ENCODE measurements around the gene ZSCAN5B. TPM values are rescaled to one million over a fixed set of nuclear protein-coding genes. Genes with fewer than 3 reads are reported as not detected.

Gene ZSCAN5B
- total and polyA plus RNA-seq, 2 of the 13 experiments (the other 11 are each of a cell fraction or from before 2014, with no cell fraction given) = not detected

DNA sequence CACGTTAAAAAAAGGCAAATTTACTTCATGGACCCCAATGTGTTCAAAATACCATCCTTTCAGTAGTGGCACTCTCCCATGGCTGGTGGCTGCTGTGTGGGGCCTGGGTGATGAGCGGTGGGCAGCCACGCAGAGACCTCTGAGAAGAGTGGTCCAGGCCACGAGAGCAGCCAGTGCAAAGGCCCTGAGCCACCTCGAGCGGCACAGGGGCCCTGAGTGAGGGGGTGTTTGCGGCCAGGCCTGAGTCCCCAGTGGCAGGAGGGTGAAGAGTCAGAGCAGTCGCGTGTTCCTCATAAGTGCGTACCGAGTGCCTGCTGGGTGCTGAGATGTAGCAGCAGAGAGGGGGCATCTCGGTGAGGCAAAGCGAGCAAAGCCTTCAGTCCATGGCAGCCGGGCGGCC lies 49.5 kb downstream of the ZSCAN5B start:
- ChIA-PET CTCF (ENCODE audit: low intra/inter-chr PET ratio, low total read pairs) (no interaction called here), POLR2A (no interaction called here)
- TF ChIP-seq, protein P1, sequence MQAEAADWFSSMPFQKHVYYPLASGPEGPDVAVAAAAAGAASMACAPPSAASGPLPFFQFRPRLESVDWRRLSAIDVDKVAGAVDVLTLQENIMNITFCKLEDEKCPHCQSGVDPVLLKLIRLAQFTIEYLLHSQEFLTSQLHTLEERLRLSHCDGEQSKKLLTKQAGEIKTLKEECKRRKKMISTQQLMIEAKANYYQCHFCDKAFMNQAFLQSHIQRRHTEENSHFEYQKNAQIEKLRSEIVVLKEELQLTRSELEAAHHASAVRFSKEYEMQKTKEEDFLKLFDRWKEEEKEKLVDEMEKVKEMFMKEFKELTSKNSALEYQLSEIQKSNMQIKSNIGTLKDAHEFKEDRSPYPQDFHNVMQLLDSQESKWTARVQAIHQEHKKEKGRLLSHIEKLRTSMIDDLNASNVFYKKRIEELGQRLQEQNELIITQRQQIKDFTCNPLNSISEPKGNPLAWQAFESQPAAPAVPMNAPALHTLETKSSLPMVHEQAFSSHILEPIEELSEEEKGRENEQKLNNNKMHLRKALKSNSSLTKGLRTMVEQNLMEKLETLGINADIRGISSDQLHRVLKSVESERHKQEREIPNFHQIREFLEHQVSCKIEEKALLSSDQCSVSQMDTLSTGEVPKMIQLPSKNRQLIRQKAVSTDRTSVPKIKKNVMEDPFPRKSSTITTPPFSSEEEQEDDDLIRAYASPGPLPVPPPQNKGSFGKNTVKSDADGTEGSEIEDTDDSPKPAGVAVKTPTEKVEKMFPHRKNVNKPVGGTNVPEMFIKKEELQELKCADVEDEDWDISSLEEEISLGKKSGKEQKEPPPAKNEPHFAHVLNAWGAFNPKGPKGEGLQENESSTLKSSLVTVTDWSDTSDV (CRISPR knock-in tag; IDR thresholded peaks at IDR 0.05) = no peak
- peak; percentile 39 for TF ChIP-seq AGO2 (optimal IDR thresholded peaks at IDR 0.05; ENCODE audit: low read depth, low read length)
- TF ChIP-seq SMAD9 (CRISPR knock-in tag; IDR thresholded peaks at IDR 0.05) = no peak
- no peak for TF ChIP-seq MAZ (IDR thresholded peaks at IDR 0.05; ENCODE audit: borderline replicate concordance, low read depth, low read length)
- TF ChIP-seq MAZ (CRISPR knock-in tag; IDR thresholded peaks at IDR 0.05; ENCODE audit: low read depth) = no peak
- TF ChIP-seq RBFOX2 (IDR thresholded peaks at IDR 0.05; ENCODE audit: low read depth, low read length) = peak; percentile 58
- Histone ChIP-seq H3K79me2 (ENCODE audit: insufficient read depth, low read length) (peaks cover 53% of the 10 kb centered on the region), H3K27ac (ENCODE audit: extremely low read length, insufficient read depth, low read length) (no peak overlapping the region), H3K4me1 (ENCODE audit: insufficient read depth, low read length) (peaks cover 40% of the 10 kb centered on the region), H2AFZ (ENCODE audit: low read length) (no peak overlapping the region), H3K4me3 (replicated peaks in 1 of 3; ENCODE audit: insufficient read depth in 1 of 3, low read depth in 2 of 3, low read length in 3 of 3) (no peak overlapping the region), H3K9me3 (ENCODE audit: low read length) (no peaks in the 10 kb centered on the region), H3K4me2 (ENCODE audit: low read depth, low read length) (no peak overlapping the region), H3K36me3 (replicated peaks in 1 of 2; ENCODE audit: control insufficient read depth in 1 of 2, insufficient read depth in 2 of 2, low read length in 2 of 2) (peaks cover 8 to 41% of the 10 kb centered on the region in 2 experiments; a peak in 4 of 5 replicates), H3K27me3 (ENCODE audit: control insufficient read depth in 1 of 2, insufficient read depth in 2 of 2, low read length in 2 of 2) (no peaks in the 10 kb centered on the region), H3K9ac (ENCODE audit: insufficient read depth, low read depth, low read length) (no peak overlapping the region), H4K20me1 (ENCODE audit: insufficient read depth, low read length) (peaks cover 23% of the 10 kb centered on the region; the same call in 1 of the 2 replicates)
- no peak for DNase-seq (ENCODE audit: low spot score)
- no TSS peak for BruUV-seq (replicated peaks)
- in situ Hi-C loops (cut with HindIII; ENCODE audit: extremely low pct_ligation_motif_present, low pct_unique_long_range_greater_than_20kb) (no loop called here), intact Hi-C loops (cut with micrococcal nuclease; ENCODE audit: unreplicated experiment) (no loop called here)
- 100% methylated on average over 10 of the region's 15 CpGs for WGBS (ENCODE audit: low lambda C conversion rate)
- no peak for ATAC-seq
- FAIRE-seq = no peak

DNA sequence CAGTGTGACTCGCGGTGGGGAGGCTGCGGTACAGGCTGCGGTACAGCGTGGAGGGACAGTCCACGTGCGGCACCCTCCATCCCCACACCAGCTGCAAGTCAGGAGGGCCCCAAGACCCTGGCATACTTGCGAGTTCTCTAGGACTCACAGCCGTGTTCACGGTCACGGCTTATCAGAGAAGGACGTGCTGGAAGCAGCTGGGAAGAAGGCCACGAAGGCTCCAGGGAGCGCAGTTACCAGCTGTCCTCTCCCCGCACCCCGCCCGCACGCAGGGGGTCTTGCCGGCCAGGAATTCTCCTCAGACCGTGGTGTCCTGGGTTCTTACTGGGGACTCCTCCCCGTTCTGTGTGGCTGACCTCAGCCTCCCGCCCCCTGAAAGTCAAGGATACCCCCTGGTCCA lies 50.3 kb downstream of the ZSCAN5B start:
- in situ Hi-C loops (cut with HindIII; ENCODE audit: extremely low pct_ligation_motif_present, low pct_unique_long_range_greater_than_20kb) = no loop called here
- peaks cover 40% of the 10 kb centered on the region for H3K4me1 ChIP-seq (ENCODE audit: insufficient read depth, low read length)
- 85% methylated on average over 4 of the region's 22 CpGs for WGBS (ENCODE audit: low lambda C conversion rate)

More for the DNA sequence above, 50.3 kb downstream of the ZSCAN5B start:
- BruUV-seq (replicated peaks) = no TSS peak
- peak; percentile 26 for TF ChIP-seq AGO2 (optimal IDR thresholded peaks at IDR 0.05; ENCODE audit: low read depth, low read length)
- TF ChIP-seq RNF2 (conservative IDR thresholded peaks at IDR 0.05; ENCODE audit: low read depth) = no peak
- peak; percentile 42 for TF ChIP-seq RBFOX2 (IDR thresholded peaks at IDR 0.05; ENCODE audit: low read depth, low read length)
- peaks cover 16% of the 10 kb centered on the region; the same call in 1 of the 2 replicates for H4K20me1 ChIP-seq (ENCODE audit: insufficient read depth, low read length)
- no peak overlapping the region for H3K4me2 ChIP-seq (ENCODE audit: low read depth, low read length)
- no peak for FAIRE-seq
- H2AFZ ChIP-seq (ENCODE audit: low read length) = no peak overlapping the region
- peaks cover 8 to 34% of the 10 kb centered on the region in 2 experiments; a peak in 4 of 5 replicates for H3K36me3 ChIP-seq (replicated peaks in 1 of 2; ENCODE audit: control insufficient read depth in 1 of 2, insufficient read depth in 2 of 2, low read length in 2 of 2)
- H3K4me3 ChIP-seq (replicated peaks in 1 of 3; ENCODE audit: insufficient read depth in 1 of 3, low read depth in 2 of 3, low read length in 3 of 3) = no peak overlapping the region
- H3K9ac ChIP-seq (ENCODE audit: insufficient read depth, low read depth, low read length) = no peak overlapping the region
- ATAC-seq = no peak
- H3K27me3 ChIP-seq (ENCODE audit: control insufficient read depth in 1 of 2, insufficient read depth in 2 of 2, low read length in 2 of 2) = no peaks in the 10 kb centered on the region
- intact Hi-C loops (cut with micrococcal nuclease; ENCODE audit: unreplicated experiment) = no loop called here
- POLR2A ChIA-PET = no interaction called here
- CTCF ChIA-PET (ENCODE audit: low intra/inter-chr PET ratio, low total read pairs) = no interaction called here
- no peaks in the 10 kb centered on the region for H3K9me3 ChIP-seq (ENCODE audit: low read length)
- no peak overlapping the region for H3K27ac ChIP-seq (ENCODE audit: extremely low read length, insufficient read depth, low read length)
- DNase-seq (ENCODE audit: low spot score) = no peak
- H3K79me2 ChIP-seq (ENCODE audit: insufficient read depth, low read length) = peaks cover 53% of the 10 kb centered on the region
